Islet of Langerhans (tissue), 1 donor: ENCODE measurements around the gene FMN1.
A peak's percentile ranks its signal among the peaks of the same experiment; 100 is the strongest.

Experiments used
- FAIRE-seq: peaks from one replicate; lab custom pipeline; 2011; peaks lifted over from hg19 to GRCh38; lab: Jason Lieb, UNC

Gene FMN1

DNA sequence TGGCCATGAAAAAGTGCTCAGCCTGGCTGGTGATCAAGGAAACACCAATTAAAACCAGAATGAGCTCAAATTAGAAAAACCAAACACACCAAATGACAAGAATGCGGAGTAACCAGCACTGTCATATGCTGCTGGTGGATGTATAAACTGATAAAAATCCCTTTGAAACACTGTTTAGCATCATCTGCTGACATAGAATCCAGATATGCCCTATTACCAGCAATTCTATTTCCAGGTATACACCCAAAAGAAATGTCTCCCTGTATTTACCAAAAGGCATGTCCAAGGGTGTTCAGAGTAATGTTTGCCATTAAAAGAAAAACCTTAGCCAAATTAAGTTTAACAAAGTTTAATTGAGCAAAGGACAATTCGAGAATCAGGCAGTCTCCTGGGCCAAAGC is 138.6 kb downstream of the FMN1 start:
- peak; percentile 89 for FAIRE-seq

DNA sequence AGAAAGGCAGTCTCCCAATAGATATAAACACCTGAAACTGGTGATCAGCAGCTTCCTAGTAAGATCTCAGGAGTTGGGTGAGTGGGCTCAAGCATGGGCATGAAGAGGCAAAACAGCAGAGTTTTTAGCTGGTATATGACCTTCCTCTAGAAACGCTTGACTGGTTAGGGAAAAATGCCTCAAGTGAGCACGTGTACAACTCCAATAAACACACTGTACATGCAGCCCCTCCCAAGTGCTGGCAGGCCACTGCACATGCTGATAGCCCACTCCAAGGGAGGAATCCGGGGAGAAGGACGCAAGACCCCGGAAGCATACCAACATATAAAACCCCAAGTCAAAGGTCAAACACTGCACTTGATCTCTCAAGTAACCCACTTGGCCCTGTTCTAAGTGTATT is 143.0 kb downstream of the FMN1 start:
- no peak for FAIRE-seq

DNA sequence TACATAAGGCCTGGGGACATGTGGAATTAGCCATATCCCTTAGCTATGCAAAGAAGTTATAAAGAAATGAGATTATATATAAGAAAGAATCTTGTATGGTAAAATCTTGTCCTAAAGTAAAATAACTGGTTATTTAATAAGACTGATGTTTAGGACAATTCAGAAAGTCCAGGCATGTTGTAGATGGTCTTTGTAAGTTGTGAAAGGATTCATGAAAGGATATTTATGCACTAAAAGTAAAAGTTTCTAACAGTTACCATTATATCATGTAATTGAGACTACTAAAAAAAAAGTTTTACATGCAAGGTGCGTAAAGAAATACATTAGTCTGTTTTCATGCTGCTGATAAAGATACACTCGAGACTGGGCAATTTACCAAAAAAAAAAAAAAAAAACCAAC is 146.3 kb downstream of the FMN1 start:
- FAIRE-seq: peak; percentile 53

DNA sequence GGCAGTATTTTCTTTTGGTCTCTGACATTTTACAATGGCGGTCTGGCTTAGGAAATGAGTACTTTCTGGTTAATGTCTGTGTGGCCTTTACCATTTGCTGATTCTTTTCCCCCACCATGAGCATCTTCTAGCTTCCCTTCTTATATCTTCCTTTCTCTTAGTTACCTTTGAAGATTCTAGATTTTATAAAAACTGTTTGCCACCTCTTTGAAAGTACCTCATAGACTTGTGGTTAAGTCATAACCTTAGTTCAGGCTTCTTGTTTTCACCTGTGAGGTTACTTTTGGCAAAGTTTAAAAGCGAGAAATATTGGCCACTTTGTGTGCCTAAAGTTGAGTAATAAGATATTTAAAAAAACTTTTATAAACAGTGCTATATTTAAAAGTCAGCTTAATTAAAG is 147.4 kb downstream of the FMN1 start:
- no peak for FAIRE-seq

DNA sequence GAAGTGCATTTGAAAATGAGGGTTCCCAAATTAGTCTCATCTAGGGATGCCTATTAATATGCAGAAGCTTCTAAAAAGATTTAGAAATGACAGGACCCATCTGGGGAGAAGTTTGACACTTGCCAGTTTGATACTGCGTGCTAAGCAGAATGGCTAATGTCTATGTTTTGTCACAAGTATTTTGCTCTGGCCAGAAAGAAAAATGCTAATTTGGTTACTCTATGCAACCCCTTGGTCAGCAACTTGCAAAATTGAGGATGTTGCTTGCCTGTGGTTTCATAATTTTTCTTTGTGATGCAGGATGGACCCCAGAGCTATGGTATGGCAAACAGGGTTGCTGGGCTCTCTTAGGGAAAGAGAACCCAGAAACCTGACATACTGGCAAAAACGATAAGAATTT is 148.2 kb downstream of the FMN1 start:
- FAIRE-seq: no peak

DNA sequence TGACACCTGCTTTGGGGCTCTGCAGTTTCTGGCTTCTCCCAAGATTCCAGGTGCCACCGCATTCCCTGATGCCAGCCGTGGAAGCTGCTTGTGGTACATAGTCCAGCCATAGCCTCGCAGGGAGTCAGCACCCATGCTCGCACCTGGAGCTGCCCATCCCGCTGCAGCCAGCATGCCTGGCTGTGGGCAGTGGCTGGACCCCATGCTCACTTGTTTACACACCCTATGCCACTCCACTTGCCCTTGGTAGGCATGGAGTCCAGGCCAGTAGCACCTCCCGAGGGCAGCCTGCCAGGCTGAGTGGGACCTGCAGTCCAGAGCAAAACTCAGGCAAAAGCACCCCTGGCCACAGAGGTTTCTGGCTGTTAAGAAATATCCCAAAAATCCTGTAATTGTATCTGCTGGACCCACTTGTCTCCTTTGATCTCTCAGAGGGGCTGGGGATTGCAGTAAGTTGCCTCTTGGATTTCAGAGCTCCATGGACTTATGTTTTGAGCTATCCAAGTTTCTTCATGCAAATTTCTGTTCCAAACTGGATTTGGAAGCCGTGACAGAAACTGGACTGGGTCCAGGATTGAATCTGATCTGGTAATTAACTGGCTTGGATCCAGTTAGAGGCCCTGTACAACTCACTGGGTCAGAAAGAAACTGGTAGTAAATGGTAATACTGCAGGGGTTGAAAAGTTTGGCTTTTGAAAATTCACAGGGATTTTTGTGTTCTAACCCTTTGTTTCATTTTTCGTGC is 149.3 kb downstream of the FMN1 start:
- FAIRE-seq: no peak

DNA sequence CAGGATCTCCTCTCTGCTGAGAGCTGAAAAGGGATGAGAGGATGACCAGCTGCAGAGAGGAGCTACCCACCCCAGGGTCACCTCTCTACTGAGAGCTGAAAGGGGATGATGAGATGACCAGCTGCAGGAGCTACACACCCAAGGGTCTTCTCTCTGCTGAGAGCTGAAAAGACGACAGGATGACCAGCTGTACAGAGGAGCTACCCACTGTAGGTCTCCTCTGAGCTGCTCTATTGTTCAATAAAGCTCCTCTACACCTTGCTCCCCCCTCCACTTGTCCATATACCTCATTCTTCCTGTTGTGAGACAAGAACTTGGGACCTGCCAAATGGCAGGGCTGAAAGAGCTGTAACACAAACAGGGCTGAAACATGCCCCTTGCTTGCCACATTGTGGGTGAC is 149.9 kb downstream of the FMN1 start:
- no peak for FAIRE-seq

DNA sequence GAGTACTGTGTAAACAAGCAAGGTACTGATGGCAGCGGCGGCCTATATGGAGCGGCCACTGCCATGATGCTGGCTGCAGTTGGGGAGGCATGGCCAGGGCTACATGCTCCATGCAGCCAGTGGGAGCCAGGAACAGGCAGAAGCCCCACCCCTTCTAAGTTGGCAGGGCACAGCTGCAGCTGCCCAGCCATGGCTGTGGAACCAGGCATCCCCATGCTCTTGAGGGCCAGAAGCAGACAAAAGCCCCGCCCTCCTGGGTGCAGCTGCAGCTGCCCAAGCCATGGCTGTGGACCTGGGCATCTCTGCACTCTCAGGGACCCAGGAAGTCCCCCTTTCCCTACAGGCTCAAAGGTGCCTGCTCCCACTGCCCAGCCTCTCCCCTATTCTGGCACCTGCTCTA is 150.9 kb downstream of the FMN1 start:
- no peak for FAIRE-seq

DNA sequence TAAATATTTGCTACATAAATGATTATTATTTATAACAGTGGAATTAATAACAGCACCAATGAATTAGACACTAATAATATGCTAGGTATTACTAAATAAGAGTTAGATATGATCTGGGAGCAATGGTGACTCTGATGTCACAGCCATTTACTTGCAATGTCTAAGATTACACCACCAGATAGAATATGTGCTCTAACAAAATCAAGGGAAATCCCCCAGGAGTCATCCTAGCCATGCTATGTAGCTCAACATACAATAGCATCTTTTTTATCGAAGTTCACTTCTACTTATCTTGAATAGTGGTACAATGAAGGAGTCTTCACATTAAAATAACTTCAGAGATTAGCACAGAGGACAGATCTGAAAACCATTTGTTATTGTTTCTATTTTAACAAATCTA is 154.0 kb downstream of the FMN1 start:
- peak; percentile 58 for FAIRE-seq

DNA sequence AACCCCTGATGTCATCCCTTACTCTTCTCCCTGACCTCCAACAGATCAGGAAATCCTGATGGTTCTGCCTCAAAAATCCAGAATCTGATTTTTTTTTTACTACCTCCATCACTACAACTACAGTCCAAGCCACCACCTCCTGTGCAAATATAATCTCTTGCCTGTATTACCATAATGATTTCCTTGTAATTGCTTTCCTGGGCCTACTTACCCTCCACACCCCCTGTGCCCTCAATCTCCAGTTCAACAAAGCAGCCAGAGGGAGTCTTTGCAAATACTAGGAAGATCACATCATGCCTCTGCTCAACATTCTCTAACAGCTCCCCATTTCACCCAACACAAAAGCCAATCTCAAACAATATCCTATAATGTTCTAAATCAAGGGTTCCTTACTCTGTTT is 159.9 kb downstream of the FMN1 start:
- no peak for FAIRE-seq

DNA sequence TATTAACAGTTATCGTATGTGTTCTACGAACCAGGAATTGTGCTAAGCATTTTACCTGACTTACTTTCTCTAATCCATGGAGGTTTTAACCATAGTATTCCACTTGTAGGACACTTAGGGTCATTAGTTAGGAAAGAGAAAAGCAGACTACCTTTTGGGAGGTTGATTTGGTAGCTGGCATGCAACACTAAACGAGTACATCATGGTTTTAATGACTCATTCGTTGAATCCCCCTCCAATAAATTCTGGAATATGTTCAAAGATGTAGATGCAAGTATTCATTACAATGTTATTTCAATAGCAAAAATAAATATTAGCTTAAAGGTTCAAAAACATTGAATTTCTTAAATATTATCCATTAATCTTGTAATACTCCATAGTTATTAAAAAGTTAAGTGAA is 162.5 kb downstream of the FMN1 start:
- no peak for FAIRE-seq

DNA sequence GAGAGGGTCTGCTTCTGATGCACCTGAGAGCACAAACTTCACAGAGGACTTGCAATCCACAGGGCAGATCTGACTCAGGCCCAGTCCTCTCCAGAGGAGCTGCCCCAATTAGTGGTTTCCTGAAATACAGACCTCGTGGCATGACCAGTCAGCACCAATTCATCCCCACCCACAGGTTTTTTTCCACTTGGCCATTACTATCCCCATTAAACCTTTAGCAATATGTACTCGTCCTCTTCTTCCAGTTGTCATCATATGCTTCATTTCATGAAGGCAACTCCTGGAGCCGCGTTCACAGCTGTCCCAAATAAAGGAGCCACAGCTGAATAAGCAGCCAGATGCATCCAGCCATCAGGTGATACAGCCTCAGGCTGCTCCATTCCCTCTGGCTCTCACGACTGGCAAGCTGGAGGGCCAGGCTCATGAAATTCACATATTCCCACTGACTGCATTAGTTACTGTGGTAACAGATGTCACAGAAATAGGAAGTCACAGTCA is 163.1 kb downstream of the FMN1 start:
- FAIRE-seq: peak; percentile 100

DNA sequence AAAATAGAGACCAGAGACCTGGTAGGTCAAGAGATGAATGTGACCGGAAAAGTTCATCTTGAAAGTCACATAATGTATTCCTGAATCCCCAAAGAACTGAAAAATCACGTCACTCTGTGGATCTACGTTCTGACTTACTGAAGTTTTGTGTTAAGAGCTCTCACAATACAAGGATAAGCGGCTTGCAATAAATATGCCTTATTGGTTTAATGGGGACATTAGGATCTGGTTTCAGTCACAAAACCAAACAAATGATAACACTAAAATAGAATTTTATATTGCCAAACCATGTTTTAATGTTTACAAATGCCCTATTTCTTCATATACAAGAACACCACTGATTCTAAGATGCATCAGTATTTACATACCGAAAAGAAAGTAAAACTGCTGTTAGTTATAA is 164.2 kb downstream of the FMN1 start:
- FAIRE-seq: peak; percentile 96

DNA sequence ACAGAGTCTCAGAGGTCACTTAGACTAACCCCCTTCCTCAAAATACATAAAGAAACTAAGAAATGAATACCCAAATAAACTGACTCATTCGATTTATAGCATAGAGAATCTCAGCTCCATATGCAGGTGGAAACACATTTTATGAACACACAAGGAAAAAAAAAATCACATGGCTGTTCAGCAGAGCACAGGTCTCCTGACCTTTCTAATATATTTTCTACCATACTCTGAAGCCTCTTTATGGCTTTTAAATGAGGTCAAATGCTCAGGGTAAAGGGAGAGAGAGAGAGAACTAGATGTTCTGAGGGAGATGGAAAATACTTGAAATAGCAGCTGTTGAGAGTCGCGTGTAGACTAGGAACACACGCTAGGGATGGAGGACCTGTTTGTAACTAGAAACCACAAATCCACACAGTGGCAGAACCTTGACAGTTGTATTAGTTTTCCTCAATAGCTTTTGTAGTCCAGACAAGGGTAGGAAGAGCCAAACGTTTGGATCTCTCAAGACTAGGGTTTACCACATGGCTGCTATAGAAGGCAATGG is 165.3 kb downstream of the FMN1 start:
- no peak for FAIRE-seq

DNA sequence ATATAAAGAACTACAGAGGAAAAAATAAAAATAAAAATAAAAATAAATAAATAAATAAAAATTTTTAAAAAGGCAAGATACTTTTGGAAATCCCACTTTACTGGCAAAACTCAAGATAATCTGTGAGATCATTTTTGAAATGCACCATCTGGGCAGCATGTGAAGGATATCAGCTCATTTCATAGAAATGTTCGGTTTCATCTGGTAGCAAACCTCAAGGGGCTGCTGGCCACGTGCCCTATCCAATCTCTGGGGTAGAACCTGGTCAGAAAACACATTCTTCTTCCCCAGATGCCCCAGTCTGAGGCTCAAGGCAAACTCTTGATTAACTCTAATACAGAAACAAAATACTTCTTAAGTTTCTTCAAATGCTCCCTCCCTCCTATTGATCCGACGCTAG is 166.0 kb downstream of the FMN1 start:
- FAIRE-seq: no peak

DNA sequence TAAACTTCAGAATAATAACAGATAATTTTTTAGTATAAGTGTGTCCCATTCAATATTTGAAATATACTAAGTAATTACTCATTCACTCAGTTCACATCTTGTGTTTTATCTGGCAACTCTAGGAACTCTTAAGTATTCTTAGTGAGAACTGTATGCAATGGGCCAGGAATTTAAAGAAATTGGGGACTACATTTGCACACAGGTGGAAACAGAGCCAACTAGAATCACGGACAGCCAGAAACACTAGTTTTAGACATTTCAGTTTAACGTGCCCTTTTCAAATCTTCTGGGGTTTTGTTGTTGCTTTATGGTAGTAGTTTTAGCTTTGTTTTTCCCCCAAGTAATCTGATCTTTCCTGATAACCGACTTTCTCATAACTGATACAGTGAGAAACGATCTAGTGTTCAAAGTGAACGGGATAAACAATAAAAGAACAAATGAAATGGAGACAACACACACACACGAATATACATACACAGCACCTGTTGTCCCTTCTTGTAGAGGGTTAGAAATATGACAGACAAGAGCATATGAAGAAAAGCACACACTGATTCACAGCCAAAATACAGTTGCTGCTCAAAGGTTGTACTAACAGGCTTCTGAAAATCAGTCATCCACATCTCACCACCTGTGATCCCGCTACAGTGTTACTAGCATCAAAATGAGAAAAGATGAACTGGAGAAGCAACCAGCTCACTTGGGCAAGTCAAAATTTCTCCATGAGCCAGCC is 167.0 kb downstream of the FMN1 start:
- FAIRE-seq: peak; percentile 41

DNA sequence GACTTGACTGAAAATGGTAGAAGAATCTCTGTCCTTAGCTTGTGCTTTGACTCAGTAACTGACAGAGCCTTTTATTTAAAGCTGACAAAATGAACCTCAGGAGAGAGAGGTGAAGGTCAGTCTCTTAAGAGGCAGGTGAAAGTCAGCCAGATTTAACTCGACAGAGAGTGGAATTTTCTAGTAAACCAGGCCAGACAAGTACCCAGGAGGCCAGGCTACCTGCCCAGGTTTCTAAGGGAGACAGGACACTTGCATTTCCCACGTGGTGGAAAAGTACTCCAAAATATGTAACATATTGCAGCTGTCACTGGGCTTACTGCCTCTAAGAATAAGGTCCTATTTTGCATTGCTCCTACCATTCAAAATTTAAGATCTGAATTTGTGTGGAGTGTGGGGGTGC is 167.9 kb downstream of the FMN1 start:
- FAIRE-seq: peak; percentile 98

DNA sequence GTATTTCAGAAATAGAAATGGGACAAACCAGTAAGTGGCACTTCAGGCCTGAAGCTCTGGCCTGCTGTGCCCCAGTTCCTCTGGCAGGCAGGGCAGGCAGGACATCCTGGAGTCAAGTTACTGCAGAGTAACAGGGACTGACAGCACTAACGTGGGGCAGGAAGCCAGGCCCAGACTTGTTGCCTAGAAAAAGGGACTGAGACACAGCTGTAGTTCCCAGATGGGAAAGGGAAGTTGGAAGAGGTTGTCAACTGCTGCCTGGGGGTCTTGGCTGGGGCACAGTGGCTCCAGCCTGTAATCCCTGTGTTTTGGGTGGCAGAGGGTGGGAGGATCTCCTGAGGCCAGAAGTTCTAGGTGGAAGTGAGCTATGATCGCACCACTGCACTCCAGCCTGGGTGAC is 171.9 kb downstream of the FMN1 start:
- no peak for FAIRE-seq

DNA sequence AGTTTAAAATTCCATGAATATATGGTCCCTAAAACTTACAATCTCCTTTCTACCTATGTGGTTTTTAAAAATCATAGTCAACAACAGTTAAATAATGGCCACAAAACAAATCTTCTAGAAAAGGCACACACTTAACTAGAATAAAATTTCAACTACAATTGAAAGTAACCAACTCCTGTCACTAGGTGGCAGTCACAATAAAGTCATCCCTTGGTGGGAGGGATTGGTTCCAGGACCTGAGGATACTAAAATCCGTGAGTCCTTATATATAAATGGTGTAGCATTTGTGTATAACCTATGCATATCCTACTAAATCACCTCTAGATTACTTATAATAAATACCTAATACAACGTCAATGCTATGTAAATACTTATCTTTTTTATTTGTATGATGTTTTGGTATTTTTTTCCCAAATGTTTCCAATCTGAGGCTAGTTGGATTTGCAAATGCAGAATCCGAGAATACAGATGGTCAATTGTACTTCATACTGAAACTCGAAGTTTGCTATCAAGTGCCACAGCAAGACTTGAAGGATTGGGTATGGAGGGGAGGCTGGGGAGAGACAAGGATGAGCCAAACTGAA is 172.6 kb downstream of the FMN1 start:
- peak; percentile 100 for FAIRE-seq

DNA sequence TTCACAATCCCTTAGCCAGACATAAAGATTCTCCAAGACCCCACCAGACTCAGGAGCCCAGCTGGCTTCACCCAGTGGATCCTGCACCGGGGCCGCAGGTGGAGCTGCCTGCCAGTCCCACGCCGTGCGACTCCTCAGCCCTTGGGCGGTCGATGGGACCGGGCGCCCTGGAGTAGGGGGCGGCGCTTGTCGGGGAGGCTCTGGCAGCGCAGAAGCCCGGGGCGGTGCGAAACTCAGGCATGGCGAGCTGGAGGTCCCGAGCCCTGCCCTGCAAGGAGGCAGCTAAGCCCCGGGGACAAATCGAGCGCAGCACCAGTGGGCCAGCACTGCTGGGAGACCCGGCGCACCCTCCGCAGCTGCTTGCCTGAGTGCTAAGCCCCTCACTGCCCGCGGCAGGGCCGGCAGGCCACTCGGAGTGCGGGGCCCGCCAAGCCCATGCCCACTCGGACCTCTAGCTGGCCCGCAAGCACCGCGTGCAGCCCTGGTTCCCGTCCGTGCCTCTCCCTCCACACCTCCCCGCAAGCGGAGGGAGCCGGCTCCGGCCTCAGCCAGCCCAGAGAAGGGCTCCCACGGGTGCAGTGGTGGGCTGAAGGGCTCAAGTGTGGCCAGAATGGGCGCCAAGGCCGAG is 175.0 kb downstream of the FMN1 start:
- FAIRE-seq: no peak

DNA sequence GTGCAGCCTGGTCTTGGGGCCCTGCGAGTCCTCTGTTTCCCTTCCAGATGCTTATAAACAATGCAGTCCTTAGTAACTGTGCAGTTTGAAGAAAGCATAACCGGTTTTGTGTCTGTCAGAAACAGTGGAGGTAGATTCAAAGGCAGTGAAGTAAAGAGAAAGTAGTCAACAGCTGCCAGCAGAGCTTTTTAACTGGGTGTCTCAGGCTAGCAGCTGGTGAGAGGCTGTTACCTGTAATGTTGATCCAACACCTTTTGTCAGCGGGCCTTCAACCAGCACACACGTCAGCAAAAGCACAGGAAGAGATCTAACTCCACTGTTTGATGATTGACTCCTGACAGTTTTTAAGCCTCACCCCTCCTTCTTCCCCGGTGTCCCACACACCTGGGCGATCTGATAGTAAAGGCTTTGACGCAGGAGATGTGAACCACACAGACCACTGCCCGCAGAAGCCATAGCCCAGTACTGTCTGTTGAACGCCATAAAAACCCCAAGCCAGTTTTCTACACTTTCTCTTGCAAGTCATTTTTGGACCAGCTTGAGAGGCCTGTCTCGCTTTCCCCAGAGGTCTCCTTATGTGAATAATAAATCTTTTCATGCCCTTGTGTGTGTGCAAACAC is 178.0 kb downstream of the FMN1 start:
- FAIRE-seq: no peak

DNA sequence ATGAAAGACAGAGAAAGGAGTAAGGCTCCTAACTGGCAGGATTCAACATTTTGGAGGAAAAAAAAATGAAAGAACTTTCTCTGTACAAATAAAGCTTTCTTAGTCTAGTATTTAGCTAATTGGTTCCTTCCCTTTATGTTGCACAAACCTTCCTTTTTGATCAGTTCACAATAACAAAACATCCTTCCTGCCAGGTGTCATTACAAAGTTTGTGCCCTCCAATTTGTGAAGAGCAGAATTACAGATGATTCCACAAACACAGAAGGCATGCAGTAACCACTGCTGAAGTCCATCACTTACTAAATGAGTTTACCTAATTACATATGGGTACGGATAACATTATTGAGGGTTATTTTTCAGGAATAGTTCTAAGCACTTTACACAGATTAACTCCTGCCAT is 179.9 kb downstream of the FMN1 start:
- no peak for FAIRE-seq
